Fibroblast of lung (primary cell): ENCODE results near the gene ATXN1. TPM values are rescaled to one million over a fixed set of nuclear protein-coding genes. Genes with fewer than 3 reads are reported as not detected.

ENCODE experiments used
- DNase-seq, 2 donors: peaks; one replicate each; pipeline versions ENCODE4 v3.0.0 to v3.0.0-alpha.2; 2010; ENCODE audit warnings: low read depth in 2 of 2
- H2AFZ ChIP-seq: 2 replicates; pipeline ENCODE4 v1.5.1; 2012; ENCODE audit warnings: low read length, control low read depth, inconsistent platforms
- H3K27ac ChIP-seq: 2 replicates; pipeline ENCODE4 v1.5.1; 2011; ENCODE audit warnings: low read length, control low read depth; ENCODE audit not compliant: insufficient read depth
- H3K27me3 ChIP-seq: 2 replicates; pipeline ENCODE4 v1.5.1; 2011; ENCODE audit warnings: mild to moderate bottlenecking, low read length; ENCODE audit not compliant: control insufficient read depth, insufficient read depth
- H3K36me3 ChIP-seq: 2 replicates; pipeline ENCODE4 v1.5.1; 2011; ENCODE audit warnings: low read length; ENCODE audit not compliant: control insufficient read depth, insufficient read depth
- H3K4me1 ChIP-seq: 2 replicates; pipeline ENCODE4 v1.5.1; 2011; ENCODE audit warnings: low read length; ENCODE audit not compliant: control insufficient read depth, insufficient read depth; ENCODE audit errors: extremely low read depth
- H3K4me2 ChIP-seq: 2 replicates; pipeline ENCODE4 v1.5.1; 2011; ENCODE audit warnings: low read length, control low read depth; ENCODE audit not compliant: insufficient read depth; ENCODE audit errors: extremely low read depth
- H3K4me3 ChIP-seq, 4 experiments: fragments of 200-600 bp in 1 of 4; sonication (generic) in 1 of 4; replicated peaks in 1 of 4; 2 replicates each; pipeline ENCODE4 v1.5.1; 2011 to 2016; ENCODE audit warnings: low read length in 4 of 4, low read depth in 3 of 4, mild to moderate bottlenecking in 3 of 4, control low read depth in 2 of 4, inconsistent platforms in 1 of 4, mixed read lengths in 1 of 4; ENCODE audit not compliant: insufficient read depth in 1 of 4; ENCODE audit errors: control extremely low read depth in 1 of 4
- H3K79me2 ChIP-seq: 2 replicates; pipeline ENCODE4 v1.5.1; 2012; ENCODE audit warnings: mild to moderate bottlenecking, low read length, inconsistent platforms; ENCODE audit not compliant: control insufficient read depth, insufficient read depth
- H3K9ac ChIP-seq: 2 replicates; pipeline ENCODE4 v1.5.1; 2011; ENCODE audit warnings: mild to moderate bottlenecking, low read length, control low read depth; ENCODE audit not compliant: insufficient read depth
- H3K9me3 ChIP-seq: 2 replicates; pipeline ENCODE4 v1.5.1; 2012; ENCODE audit warnings: low read depth, low read length; ENCODE audit not compliant: control insufficient read depth, insufficient read depth
- H4K20me1 ChIP-seq: 2 replicates; pipeline ENCODE4 v1.5.1; 2011; ENCODE audit warnings: low read length; ENCODE audit not compliant: control insufficient read depth, insufficient read depth; ENCODE audit errors: extremely low read depth
- EZH2 ChIP-seq: IDR thresholded peaks from 2 replicates; pipeline ENCODE4 v1.5.1; 2012; ENCODE audit warnings: low read length, control low read depth, mild to moderate bottlenecking; ENCODE audit errors: missing control alignments
- polyA plus RNA-seq, 2 donors: library from polyadenylated mRNA; depleted of rRNA in 1 of 2; stranded (reverse) in 1 of 2; unstranded in 1 of 2; fragments of >200 nt; gene quantifications; 2 replicates each; pipeline ENCODE4 v1.2.1, GENCODE V29; 2011 to 2012; ENCODE audit warnings: missing spikeins in 1 of 2
- total RNA-seq: library from RNA; depleted of rRNA; stranded (reverse); fragments of >200 nt; gene quantifications from 2 replicates; pipeline ENCODE4 v1.2.1, GENCODE V29; 2014
- TF ChIP-seq, protein P1 (sequence below), 2 donors: IDR thresholded peaks in 1 of 2; conservative IDR thresholded peaks in 1 of 2; 1 replicate in 1 of 2; 2 replicates in 1 of 2; pipeline ENCODE4 v1.5.1; 2011 to 2012; ENCODE audit warnings: low read length in 2 of 2, control low read depth in 1 of 2, inconsistent platforms in 1 of 2, low read depth in 1 of 2, mild to moderate bottlenecking in 1 of 2

ATXN1 gene
- total and polyA plus RNA-seq, 2 donors (not counting 1 experiment from before 2014, with no cell fraction given), result 15.8 to 40.5 TPM

DNA sequence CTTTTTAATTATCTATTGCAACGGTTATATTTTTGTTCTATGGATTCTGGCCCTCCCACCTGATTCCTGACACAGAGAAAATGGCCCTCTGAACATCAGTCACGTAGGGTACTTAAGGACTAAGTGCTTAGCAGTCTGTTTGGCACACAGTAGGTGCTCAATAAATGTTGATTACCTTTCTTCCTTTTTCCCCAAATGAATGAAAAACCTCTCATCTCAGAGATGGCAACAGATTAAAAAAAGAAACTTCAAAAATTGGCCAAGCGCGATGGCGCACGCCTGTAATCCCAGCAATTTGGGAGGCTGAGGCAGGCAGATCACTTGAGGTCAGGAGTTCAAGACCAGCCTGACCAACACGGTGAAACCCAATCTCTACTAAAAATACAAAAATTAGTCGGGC is 31.5 kb downstream of the ATXN1 start:
- Histone ChIP-seq H4K20me1 (no peaks in the 10 kb centered on the region), H3K4me1 (peaks cover 12% of the 10 kb centered on the region), H3K9ac (no peak overlapping the region), H2AFZ (no peak overlapping the region), H3K79me2 (peaks cover 6% of the 10 kb centered on the region), H3K9me3 (no peaks in the 10 kb centered on the region), H3K27me3 (no peaks in the 10 kb centered on the region), H3K27ac (no peak overlapping the region), H3K4me3 (no peak overlapping the region), H3K36me3 (no peaks in the 10 kb centered on the region), H3K4me2 (no peak overlapping the region)
- TF ChIP-seq, protein P1, sequence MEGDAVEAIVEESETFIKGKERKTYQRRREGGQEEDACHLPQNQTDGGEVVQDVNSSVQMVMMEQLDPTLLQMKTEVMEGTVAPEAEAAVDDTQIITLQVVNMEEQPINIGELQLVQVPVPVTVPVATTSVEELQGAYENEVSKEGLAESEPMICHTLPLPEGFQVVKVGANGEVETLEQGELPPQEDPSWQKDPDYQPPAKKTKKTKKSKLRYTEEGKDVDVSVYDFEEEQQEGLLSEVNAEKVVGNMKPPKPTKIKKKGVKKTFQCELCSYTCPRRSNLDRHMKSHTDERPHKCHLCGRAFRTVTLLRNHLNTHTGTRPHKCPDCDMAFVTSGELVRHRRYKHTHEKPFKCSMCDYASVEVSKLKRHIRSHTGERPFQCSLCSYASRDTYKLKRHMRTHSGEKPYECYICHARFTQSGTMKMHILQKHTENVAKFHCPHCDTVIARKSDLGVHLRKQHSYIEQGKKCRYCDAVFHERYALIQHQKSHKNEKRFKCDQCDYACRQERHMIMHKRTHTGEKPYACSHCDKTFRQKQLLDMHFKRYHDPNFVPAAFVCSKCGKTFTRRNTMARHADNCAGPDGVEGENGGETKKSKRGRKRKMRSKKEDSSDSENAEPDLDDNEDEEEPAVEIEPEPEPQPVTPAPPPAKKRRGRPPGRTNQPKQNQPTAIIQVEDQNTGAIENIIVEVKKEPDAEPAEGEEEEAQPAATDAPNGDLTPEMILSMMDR (conservative IDR thresholded peaks at IDR 0.05 in 1 of 2, IDR thresholded peaks at IDR 0.05 in 1 of 2; ENCODE audit: low read depth in 1 of 2, low read length in 2 of 2), result no peak
- no peak for TF ChIP-seq EZH2
- DNase-seq, result no peak

DNA sequence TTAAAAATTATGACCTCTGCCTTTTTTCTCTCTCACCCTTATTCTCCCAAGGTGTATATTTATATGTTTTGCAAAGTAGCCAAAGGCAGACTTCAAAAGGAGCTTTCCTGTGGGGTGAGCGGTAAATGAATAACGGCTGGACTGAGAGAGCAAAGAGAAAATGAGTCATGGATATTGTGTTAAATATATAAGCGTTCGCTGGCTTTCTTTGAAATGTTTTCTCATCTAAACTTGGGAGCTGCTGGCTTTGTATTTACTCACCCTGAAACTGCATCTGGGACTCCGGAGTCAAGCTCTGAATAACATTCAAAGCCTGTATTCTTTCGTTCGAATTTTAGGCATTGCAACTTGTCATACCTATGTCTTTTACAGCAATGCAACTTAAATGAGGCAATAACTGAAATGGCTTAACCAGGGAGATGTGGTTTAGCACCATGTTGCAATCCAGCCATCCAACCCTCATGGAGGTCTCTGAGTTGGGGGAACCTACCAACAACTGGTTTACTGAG is 32.0 kb downstream of the ATXN1 start:
- Histone ChIP-seq H3K36me3 (no peaks in the 10 kb centered on the region), H3K27me3 (no peaks in the 10 kb centered on the region), H3K79me2 (peaks cover 8% of the 10 kb centered on the region), H3K4me3 (no peak overlapping the region), H3K9ac (no peak overlapping the region), H3K4me2 (no peak overlapping the region), H3K4me1 (peaks cover 17% of the 10 kb centered on the region), H4K20me1 (no peaks in the 10 kb centered on the region), H2AFZ (no peak overlapping the region), H3K9me3 (no peaks in the 10 kb centered on the region), H3K27ac (no peak overlapping the region)
- peak; percentile 53 to 78 for DNase-seq
- TF ChIP-seq EZH2, result no peak
- TF ChIP-seq, protein P1 (conservative IDR thresholded peaks at IDR 0.05 in 1 of 2, IDR thresholded peaks at IDR 0.05 in 1 of 2; ENCODE audit: low read depth in 1 of 2, low read length in 2 of 2), result no peak

DNA sequence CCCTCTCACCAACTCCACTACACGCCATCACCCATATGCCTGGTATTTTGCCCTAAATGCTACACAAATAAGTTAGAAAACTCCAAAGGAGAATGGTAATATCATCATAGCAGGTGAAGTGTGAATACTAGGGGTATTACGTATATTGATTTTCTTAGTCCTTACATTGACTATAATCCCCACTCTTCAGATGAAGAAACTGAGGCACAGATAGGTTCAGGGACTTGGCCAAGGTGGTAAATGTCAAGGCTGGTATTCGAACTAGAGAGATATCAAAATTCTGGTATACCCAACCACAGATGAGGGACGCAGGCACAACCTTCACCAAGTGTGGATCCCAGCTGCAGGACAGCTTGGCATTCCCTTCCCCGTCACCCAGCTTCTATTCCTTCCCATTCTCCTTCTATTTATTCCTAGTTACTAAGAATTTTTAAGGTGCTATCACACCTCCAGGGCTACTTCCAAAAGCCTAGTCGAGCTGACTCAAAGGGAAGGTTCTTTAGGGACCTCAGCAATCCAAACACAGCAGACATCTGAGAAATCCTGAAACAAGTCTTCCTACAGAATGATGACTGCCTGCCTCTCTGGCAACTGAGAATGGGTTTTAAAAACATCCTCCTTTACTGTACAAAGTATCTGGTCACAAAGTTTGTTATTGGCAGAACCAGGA is 32.6 kb downstream of the ATXN1 start:
- DNase-seq, result no peak
- no peak overlapping the region for H3K9ac ChIP-seq
- H2AFZ ChIP-seq, result no peak overlapping the region
- H3K4me2 ChIP-seq, result no peak overlapping the region
- H3K79me2 ChIP-seq, result peaks cover 8% of the 10 kb centered on the region
- no peak for TF ChIP-seq EZH2
- TF ChIP-seq, protein P1 (conservative IDR thresholded peaks at IDR 0.05 in 1 of 2, IDR thresholded peaks at IDR 0.05 in 1 of 2; ENCODE audit: low read depth in 1 of 2, low read length in 2 of 2), result no peak
- H4K20me1 ChIP-seq, result no peaks in the 10 kb centered on the region
- H3K27me3 ChIP-seq, result no peaks in the 10 kb centered on the region
- H3K4me3 ChIP-seq, result no peak overlapping the region
- no peaks in the 10 kb centered on the region for H3K9me3 ChIP-seq
- H3K27ac ChIP-seq, result no peak overlapping the region
- peaks cover 19% of the 10 kb centered on the region for H3K4me1 ChIP-seq
- no peaks in the 10 kb centered on the region for H3K36me3 ChIP-seq
